ENCODE data around the gene NHS.

The NHS gene

DNA sequence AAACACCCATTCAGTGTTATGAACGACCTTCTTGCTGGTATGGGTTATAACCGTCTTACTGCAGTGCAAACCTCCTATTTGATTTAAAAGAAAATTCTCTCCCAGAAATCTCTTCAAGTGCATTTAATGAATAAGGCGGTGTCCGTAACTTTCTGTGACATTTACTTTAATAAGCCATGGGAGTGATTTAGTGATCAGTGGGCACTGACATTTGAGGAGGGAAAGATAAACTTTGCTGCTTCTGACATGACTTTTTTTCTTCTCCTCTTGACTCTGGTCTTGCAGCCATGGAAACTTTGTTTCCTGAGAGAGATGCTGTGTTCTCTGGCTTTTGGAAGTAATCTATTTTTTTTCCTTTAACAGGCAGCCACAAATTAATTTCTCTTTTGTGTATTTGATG is 106.1 kb downstream of the NHS start:
- H3K4me2 ChIP-seq (ENCODE audit: low read length): no peak overlapping the region
- H3K9me2 ChIP-seq (replicated peaks; ENCODE audit: control insufficient read depth, low read length): no peaks in the 10 kb centered on the region
- no peaks in the 10 kb centered on the region for H3K27me3 ChIP-seq (ENCODE audit: control insufficient read depth, low read length)
- no peaks in the 10 kb centered on the region for H3K36me3 ChIP-seq (ENCODE audit: control insufficient read depth, low read length)
- H3K27ac ChIP-seq (ENCODE audit: low read depth, low read length): no peak overlapping the region
- TF ChIP-seq EZH2phosphoT487 (IDR thresholded peaks at IDR 0.05; ENCODE audit: borderline replicate concordance, low read length): no peak
- TF ChIP-seq, protein P1, sequence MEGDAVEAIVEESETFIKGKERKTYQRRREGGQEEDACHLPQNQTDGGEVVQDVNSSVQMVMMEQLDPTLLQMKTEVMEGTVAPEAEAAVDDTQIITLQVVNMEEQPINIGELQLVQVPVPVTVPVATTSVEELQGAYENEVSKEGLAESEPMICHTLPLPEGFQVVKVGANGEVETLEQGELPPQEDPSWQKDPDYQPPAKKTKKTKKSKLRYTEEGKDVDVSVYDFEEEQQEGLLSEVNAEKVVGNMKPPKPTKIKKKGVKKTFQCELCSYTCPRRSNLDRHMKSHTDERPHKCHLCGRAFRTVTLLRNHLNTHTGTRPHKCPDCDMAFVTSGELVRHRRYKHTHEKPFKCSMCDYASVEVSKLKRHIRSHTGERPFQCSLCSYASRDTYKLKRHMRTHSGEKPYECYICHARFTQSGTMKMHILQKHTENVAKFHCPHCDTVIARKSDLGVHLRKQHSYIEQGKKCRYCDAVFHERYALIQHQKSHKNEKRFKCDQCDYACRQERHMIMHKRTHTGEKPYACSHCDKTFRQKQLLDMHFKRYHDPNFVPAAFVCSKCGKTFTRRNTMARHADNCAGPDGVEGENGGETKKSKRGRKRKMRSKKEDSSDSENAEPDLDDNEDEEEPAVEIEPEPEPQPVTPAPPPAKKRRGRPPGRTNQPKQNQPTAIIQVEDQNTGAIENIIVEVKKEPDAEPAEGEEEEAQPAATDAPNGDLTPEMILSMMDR (IDR thresholded peaks at IDR 0.05; ENCODE audit: low read depth, low read length, poor library complexity, severe bottlenecking): no peak
- H3F3A ChIP-seq (ENCODE audit: control insufficient read depth, insufficient read depth): no peaks in the 10 kb centered on the region
- no peaks in the 10 kb centered on the region for H3K79me2 ChIP-seq (ENCODE audit: control insufficient read depth, low read length)
- H3K4me1 ChIP-seq (ENCODE audit: control insufficient read depth, low read length): no peaks in the 10 kb centered on the region
- H3K9me3 ChIP-seq (ENCODE audit: control insufficient read depth, insufficient read depth, low read length): no peaks in the 10 kb centered on the region
- no peaks in the 10 kb centered on the region for H4K20me1 ChIP-seq (ENCODE audit: control insufficient read depth, insufficient read depth, low read depth, low read length)
- no peak overlapping the region for H3K4me3 ChIP-seq (ENCODE audit: low read length)

DNA sequence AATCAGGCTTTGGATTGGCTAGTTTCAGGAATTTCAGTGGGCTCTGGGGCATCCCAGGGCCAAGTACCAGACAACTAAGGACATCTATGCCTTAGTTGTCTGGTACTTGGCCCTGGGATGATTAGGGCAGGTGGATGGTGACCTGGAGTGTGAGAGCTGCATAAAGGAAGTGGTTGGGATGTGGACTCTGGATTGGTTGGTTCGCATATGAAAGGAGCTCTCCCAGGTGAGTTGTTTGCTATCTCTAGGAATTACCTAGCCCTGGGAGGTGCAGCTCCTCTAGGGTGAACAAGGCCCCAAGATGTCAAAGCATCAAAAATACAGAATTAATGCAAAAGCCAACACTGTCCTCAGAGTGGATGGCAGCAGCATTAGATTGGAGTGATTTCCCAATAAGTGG is 109.6 kb downstream of the NHS start:
- Histone ChIP-seq H3K4me2 (ENCODE audit: low read length) (no peak overlapping the region), H3K79me2 (ENCODE audit: control insufficient read depth, low read length) (no peaks in the 10 kb centered on the region), H4K20me1 (ENCODE audit: control insufficient read depth, insufficient read depth, low read depth, low read length) (no peaks in the 10 kb centered on the region), H3F3A (ENCODE audit: control insufficient read depth, insufficient read depth) (no peaks in the 10 kb centered on the region), H3K9me2 (replicated peaks; ENCODE audit: control insufficient read depth, low read length) (no peaks in the 10 kb centered on the region), H3K9me3 (ENCODE audit: control insufficient read depth, insufficient read depth, low read length) (no peaks in the 10 kb centered on the region), H3K27me3 (ENCODE audit: control insufficient read depth, low read length) (no peaks in the 10 kb centered on the region), H3K36me3 (ENCODE audit: control insufficient read depth, low read length) (no peaks in the 10 kb centered on the region), H3K4me3 (ENCODE audit: low read length) (no peak overlapping the region), H3K4me1 (ENCODE audit: control insufficient read depth, low read length) (no peaks in the 10 kb centered on the region), H3K27ac (ENCODE audit: low read depth, low read length) (no peak overlapping the region)
- TF ChIP-seq EZH2phosphoT487 (IDR thresholded peaks at IDR 0.05; ENCODE audit: borderline replicate concordance, low read length): no peak
- TF ChIP-seq, protein P1 (IDR thresholded peaks at IDR 0.05; ENCODE audit: low read depth, low read length, poor library complexity, severe bottlenecking): no peak

DNA sequence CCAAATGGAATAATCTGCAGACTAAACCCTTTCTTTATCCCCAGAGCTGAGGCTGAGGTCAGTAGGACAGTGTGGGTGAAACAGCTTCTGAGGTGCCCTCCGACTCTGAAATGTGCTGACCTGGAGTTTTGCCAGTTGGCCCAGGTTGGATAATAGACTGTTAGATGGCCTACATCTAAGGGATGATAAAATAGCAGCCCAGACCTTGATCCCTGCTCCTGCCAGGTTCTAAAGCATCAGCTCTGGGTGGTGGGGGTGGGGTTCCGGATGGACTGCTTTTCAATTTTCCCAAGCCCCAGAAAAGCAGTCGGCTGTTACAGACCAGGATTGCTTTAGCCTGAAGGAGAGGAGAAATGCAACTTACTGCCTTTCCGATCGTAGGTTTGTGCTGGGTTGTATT is 110.4 kb downstream of the NHS start:
- Histone ChIP-seq H3K79me2 (ENCODE audit: control insufficient read depth, low read length) (no peaks in the 10 kb centered on the region), H3K4me2 (ENCODE audit: low read length) (no peak overlapping the region), H4K20me1 (ENCODE audit: control insufficient read depth, insufficient read depth, low read depth, low read length) (no peaks in the 10 kb centered on the region), H3K4me1 (ENCODE audit: control insufficient read depth, low read length) (no peaks in the 10 kb centered on the region), H3K9me2 (replicated peaks; ENCODE audit: control insufficient read depth, low read length) (no peaks in the 10 kb centered on the region), H3K4me3 (ENCODE audit: low read length) (no peak overlapping the region), H3K9me3 (ENCODE audit: control insufficient read depth, insufficient read depth, low read length) (no peaks in the 10 kb centered on the region), H3K27me3 (ENCODE audit: control insufficient read depth, low read length) (no peaks in the 10 kb centered on the region), H3K36me3 (ENCODE audit: control insufficient read depth, low read length) (no peaks in the 10 kb centered on the region), H3F3A (ENCODE audit: control insufficient read depth, insufficient read depth) (no peaks in the 10 kb centered on the region), H3K27ac (ENCODE audit: low read depth, low read length) (no peak overlapping the region)
- TF ChIP-seq, protein P1 (IDR thresholded peaks at IDR 0.05; ENCODE audit: low read depth, low read length, poor library complexity, severe bottlenecking): no peak
- TF ChIP-seq EZH2phosphoT487 (IDR thresholded peaks at IDR 0.05; ENCODE audit: borderline replicate concordance, low read length): no peak

DNA sequence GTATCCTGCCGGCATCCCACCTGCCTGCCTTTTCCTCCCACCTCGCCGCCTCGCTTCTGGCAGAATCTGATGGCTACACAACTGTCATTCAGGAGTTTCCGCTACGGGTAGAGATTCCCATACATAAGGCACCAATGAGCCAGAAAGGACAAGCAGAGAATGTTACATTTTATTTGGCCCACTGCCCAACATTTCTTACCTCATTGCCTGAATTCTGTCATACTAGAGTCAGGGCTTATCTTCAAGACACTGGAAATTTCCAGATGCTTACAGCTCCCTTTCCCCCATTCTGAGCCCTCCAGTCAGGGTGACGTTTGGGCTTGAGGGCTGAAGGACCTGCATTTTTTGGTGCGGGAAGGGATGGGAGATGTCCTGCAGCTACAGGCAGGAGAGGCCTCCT is 113.0 kb downstream of the NHS start:
- H4K20me1 ChIP-seq (ENCODE audit: control insufficient read depth, insufficient read depth, low read depth, low read length): no peaks in the 10 kb centered on the region
- H3K36me3 ChIP-seq (ENCODE audit: control insufficient read depth, low read length): no peaks in the 10 kb centered on the region
- no peak for TF ChIP-seq EZH2phosphoT487 (IDR thresholded peaks at IDR 0.05; ENCODE audit: borderline replicate concordance, low read length)
- TF ChIP-seq, protein P1 (IDR thresholded peaks at IDR 0.05; ENCODE audit: low read depth, low read length, poor library complexity, severe bottlenecking): no peak
- H3K27me3 ChIP-seq (ENCODE audit: control insufficient read depth, low read length): no peaks in the 10 kb centered on the region
- H3K4me2 ChIP-seq (ENCODE audit: low read length): no peak overlapping the region
- no peaks in the 10 kb centered on the region for H3K79me2 ChIP-seq (ENCODE audit: control insufficient read depth, low read length)
- no peak overlapping the region for H3K4me3 ChIP-seq (ENCODE audit: low read length)
- no peak overlapping the region for H3K27ac ChIP-seq (ENCODE audit: low read depth, low read length)
- H3F3A ChIP-seq (ENCODE audit: control insufficient read depth, insufficient read depth): no peaks in the 10 kb centered on the region
- H3K9me3 ChIP-seq (ENCODE audit: control insufficient read depth, insufficient read depth, low read length): no peaks in the 10 kb centered on the region
- H3K4me1 ChIP-seq (ENCODE audit: control insufficient read depth, low read length): no peaks in the 10 kb centered on the region
- no peaks in the 10 kb centered on the region for H3K9me2 ChIP-seq (replicated peaks; ENCODE audit: control insufficient read depth, low read length)

All from DOHH2 (cell line).